ENCODE data around the gene DHRS1.

DHRS1 gene

GRCh38 chr14:24258548-24259265 lies 40.9 kb downstream of the DHRS1 start:
- Mint-ChIP-seq H3K4me3 (no peak overlapping the region), H3K27ac (no peak overlapping the region), H3K36me3 (ENCODE audit: insufficient read depth) (peaks cover 4% of the 10 kb centered on the region), H3K9me3 (no peaks in the 10 kb centered on the region), H3K27me3 (no peaks in the 10 kb centered on the region), H3K4me1 (ENCODE audit: low read depth in 2 of 2) (no peaks in the 10 kb centered on the region)
- DNase-seq (no peak), ATAC-seq (replicated peaks) (no peak)

GRCh38 chr14:24258119-24258518 lies 41.5 kb downstream of the DHRS1 start:
- no peak overlapping the region for H3K27ac Mint-ChIP-seq
- H3K36me3 Mint-ChIP-seq (ENCODE audit: insufficient read depth): peaks cover 4% of the 10 kb centered on the region
- ATAC-seq (replicated peaks) (no peak), DNase-seq (no peak)
- no peaks in the 10 kb centered on the region for H3K27me3 Mint-ChIP-seq
- no peaks in the 10 kb centered on the region for H3K9me3 Mint-ChIP-seq
- H3K4me3 Mint-ChIP-seq: no peak overlapping the region
- H3K4me1 Mint-ChIP-seq (ENCODE audit: low read depth in 2 of 2): no peaks in the 10 kb centered on the region

DNA sequence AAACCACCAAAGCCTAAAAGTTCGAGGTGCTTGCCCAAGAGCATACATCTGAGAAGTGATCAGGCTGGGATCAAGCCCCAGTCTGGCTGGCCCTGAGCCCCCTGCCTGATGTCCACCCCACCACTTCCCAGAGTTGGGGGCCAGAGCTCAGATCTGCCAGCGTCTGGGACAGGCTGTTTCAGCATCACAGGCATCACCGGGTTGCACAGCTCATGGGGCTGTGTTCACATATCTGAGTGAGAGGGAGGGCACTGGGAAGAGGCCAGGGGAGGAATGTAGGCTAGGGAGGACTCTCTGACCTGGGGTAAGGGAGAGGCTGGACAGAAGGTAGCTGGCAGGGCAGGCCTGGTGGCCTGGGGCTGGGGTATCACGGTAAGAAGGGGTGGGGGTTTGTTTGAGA lies 42.6 kb downstream of the DHRS1 start:
- Mint-ChIP-seq H3K27ac (no peak overlapping the region), H3K27me3 (no peaks in the 10 kb centered on the region), H3K9me3 (no peaks in the 10 kb centered on the region), H3K4me1 (ENCODE audit: low read depth in 2 of 2) (no peaks in the 10 kb centered on the region), H3K36me3 (ENCODE audit: insufficient read depth) (no peaks in the 10 kb centered on the region), H3K4me3 (no peak overlapping the region)
- ATAC-seq (replicated peaks): no peak
- no peak for DNase-seq

DNA sequence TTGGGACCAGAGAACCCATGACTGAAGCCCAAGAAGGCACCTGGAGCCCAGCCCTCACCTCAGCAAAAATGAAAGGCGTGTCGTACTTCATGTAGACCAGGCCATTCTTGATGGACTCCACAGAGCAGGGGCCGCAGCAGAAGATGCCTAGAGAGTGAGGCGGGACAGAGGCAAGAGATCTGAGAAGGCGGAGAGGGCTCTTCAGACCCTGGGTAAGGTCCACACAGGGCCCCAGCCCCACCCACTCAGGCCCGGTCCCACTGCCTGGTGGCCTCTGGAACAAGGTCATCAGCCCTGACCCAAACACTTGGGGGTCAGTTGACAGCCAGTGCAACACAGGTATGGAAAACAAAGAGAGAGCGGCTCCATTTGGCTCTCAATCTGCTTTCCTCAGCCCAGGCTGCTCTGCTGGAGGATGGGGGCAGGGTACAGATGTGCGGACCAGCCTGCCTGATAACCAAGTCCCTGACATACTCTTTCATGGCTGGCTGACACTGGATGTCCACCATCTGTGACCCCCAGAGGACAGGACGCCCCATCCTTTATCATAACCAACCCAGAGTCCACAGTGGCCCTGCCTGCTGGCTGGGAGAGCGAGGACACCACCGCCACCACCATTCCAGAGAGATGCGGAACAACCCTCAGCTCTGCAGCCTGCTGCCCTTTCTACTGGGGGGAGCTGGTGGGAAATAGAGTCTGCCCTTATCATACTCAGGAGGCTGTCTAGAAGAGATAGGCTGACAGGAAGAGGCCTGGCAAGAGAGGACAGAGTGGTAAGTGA lies 43.5 kb downstream of the DHRS1 start:
- no peaks in the 10 kb centered on the region for H3K36me3 Mint-ChIP-seq (ENCODE audit: insufficient read depth)
- H3K27me3 Mint-ChIP-seq: no peaks in the 10 kb centered on the region
- H3K27ac Mint-ChIP-seq: no peak overlapping the region
- H3K4me1 Mint-ChIP-seq (ENCODE audit: low read depth in 2 of 2): no peaks in the 10 kb centered on the region
- H3K4me3 Mint-ChIP-seq: no peak overlapping the region
- ATAC-seq (replicated peaks) (no peak), DNase-seq (no peak)
- no peaks in the 10 kb centered on the region for H3K9me3 Mint-ChIP-seq

DNA sequence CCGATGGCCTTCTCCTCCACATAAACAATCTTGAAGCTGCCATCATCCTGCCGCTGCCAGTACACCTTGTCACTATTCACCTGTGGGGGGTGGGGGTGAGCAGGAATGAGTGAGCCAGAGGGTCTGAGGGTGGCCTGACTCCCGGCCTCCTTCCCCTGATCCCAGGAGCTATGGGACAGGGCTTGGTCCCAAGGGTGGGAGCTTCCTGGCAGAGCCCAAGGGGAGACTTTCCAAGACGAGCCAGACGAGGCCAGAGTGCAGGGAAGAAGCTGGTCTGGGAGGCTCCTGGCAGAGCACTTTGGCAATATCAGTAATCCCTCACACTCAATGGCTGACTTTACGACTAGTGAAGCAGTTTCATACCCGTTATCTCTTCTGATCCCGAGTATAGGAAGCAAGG lies 44.1 kb downstream of the DHRS1 start:
- ATAC-seq (replicated peaks): no peak
- Mint-ChIP-seq H3K9me3 (no peaks in the 10 kb centered on the region), H3K4me3 (no peak overlapping the region), H3K27me3 (no peaks in the 10 kb centered on the region), H3K36me3 (ENCODE audit: insufficient read depth) (peaks cover 3% of the 10 kb centered on the region), H3K4me1 (ENCODE audit: low read depth in 2 of 2) (no peaks in the 10 kb centered on the region), H3K27ac (no peak overlapping the region)
- no peak for DNase-seq

DNA sequence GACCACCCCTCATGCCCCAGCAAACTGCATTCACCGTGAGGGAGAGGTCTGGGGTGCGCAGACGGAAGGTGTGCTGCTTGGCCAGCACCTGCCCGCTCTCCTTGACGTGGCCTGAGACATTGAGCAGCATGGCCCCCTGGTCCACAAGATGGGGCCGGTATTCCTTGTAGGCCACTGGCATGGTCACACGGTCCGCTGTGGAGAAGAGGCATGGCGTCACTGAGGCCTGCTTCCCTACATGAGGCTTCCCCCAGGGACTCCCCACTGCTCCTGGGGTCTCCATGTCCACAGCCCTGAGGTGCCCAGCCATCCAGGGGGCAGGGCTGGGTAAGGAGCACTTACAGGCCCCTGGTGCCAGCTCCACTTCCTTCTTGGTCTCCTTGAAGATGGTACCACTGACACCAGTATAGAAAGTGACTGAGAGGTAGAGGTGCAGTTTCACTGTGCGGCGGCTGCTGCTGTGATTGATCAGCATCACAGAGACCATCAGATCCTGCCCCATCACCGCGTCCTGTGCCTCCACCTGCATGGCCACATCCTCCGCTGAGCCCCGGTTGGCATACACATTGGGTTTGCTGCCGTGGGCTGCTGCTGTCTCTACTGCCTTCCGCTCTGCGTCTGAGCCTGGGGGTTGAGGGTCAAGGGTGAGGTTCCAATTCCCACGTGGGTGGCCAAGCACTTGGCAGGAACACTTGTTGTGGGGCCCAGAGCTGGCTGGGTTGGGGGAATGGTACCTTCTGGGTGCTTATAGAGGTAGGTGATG lies 44.8 kb downstream of the DHRS1 start:
- Mint-ChIP-seq H3K27me3 (no peaks in the 10 kb centered on the region), H3K27ac (no peak overlapping the region), H3K36me3 (ENCODE audit: insufficient read depth) (peaks cover 3% of the 10 kb centered on the region), H3K9me3 (no peaks in the 10 kb centered on the region), H3K4me1 (ENCODE audit: low read depth in 2 of 2) (peaks cover 0 to 4% of the 10 kb centered on the region in 2 donors), H3K4me3 (no peak overlapping the region)
- ATAC-seq (replicated peaks) (no peak), DNase-seq (no peak)

DNA sequence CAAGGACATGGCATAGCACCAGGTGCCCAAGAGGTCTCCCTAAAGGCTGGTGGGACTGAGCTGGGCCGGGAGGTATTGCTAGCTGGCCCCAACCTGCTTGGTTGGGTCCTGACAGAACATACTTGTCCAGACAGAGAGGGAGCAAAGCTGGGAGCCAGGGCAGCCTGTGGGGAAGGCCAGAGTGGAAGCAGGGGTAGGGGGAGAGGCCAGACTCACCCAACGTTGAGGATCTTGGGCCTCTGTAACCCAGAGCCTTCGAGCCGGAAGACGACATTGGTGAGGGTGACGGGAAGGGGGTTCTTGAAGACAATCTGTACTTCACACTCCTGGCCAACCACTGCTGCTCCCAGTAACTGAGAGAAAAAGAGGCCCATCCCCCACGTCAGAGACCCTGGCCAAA lies 45.6 kb downstream of the DHRS1 start:
- Mint-ChIP-seq H3K27ac (no peak overlapping the region), H3K4me1 (ENCODE audit: low read depth in 2 of 2) (peaks cover 0 to 4% of the 10 kb centered on the region in 2 donors), H3K27me3 (no peaks in the 10 kb centered on the region), H3K36me3 (ENCODE audit: insufficient read depth) (peaks cover 3% of the 10 kb centered on the region), H3K4me3 (no peak overlapping the region), H3K9me3 (no peaks in the 10 kb centered on the region)
- DNase-seq: no peak
- ATAC-seq (replicated peaks): no peak

GRCh38 chr14:24252289-24253124 lies 47.1 kb downstream of the DHRS1 start:
- H3K9me3 Mint-ChIP-seq: no peaks in the 10 kb centered on the region
- H3K27ac Mint-ChIP-seq: no peak overlapping the region
- peaks cover 6 to 11% of the 10 kb centered on the region in 2 donors for H3K4me1 Mint-ChIP-seq (ENCODE audit: low read depth in 2 of 2)
- H3K27me3 Mint-ChIP-seq: no peaks in the 10 kb centered on the region
- H3K36me3 Mint-ChIP-seq (ENCODE audit: insufficient read depth): peaks cover 3% of the 10 kb centered on the region
- DNase-seq (no peak), ATAC-seq (replicated peaks) (no peak)
- H3K4me3 Mint-ChIP-seq: no peak overlapping the region

GRCh38 chr14:24251880-24252288 lies 47.7 kb downstream of the DHRS1 start:
- ATAC-seq (replicated peaks): no peak
- H3K27ac Mint-ChIP-seq: peak overlapping the region in 1 of 2 donors; percentile 9

GRCh38 chr14:24250354-24250753 lies 49.2 kb downstream of the DHRS1 start:
- DNase-seq (no peak), ATAC-seq (replicated peaks) (no peak)
- no peaks in the 10 kb centered on the region for H3K27me3 Mint-ChIP-seq
- peak overlapping the region in 1 of 2 donors; percentile 3 for H3K4me3 Mint-ChIP-seq
- peaks cover 3% of the 10 kb centered on the region for H3K36me3 Mint-ChIP-seq (ENCODE audit: insufficient read depth)
- no peaks in the 10 kb centered on the region for H3K9me3 Mint-ChIP-seq
- peak overlapping the region; percentile 21 to 68 for H3K27ac Mint-ChIP-seq
- peaks cover 11 to 17% of the 10 kb centered on the region in 2 donors for H3K4me1 Mint-ChIP-seq (ENCODE audit: low read depth in 2 of 2)

More at GRCh38 chr14:24251880-24252288, 47.7 kb downstream of the DHRS1 start:
- H3K9me3 Mint-ChIP-seq: no peaks in the 10 kb centered on the region
- H3K4me3 Mint-ChIP-seq: no peak overlapping the region
- H3K36me3 Mint-ChIP-seq (ENCODE audit: insufficient read depth): peaks cover 3% of the 10 kb centered on the region
- no peaks in the 10 kb centered on the region for H3K27me3 Mint-ChIP-seq
- DNase-seq: no peak
- H3K4me1 Mint-ChIP-seq (ENCODE audit: low read depth in 2 of 2): peaks cover 10 to 15% of the 10 kb centered on the region in 2 donors

- H3K27me3 Mint-ChIP-seq: no peaks in the 10 kb centered on the region
- H3K4me1 Mint-ChIP-seq (ENCODE audit: low read depth in 2 of 2): peaks cover 14 to 21% of the 10 kb centered on the region in 2 donors
- no peak overlapping the region for H3K4me3 Mint-ChIP-seq
- no peaks in the 10 kb centered on the region for H3K9me3 Mint-ChIP-seq
- H3K27ac Mint-ChIP-seq: peak overlapping the region; percentile 25 to 39
- no peak for ATAC-seq (replicated peaks)
- H3K36me3 Mint-ChIP-seq (ENCODE audit: insufficient read depth): peaks cover 3% of the 10 kb centered on the region
- DNase-seq: no peak
Measured at GRCh38 chr14:24249230-24250021, 50.2 kb downstream of the DHRS1 start.

GRCh38 chr14:24247422-24247821 lies 52.2 kb downstream of the DHRS1 start:
- ATAC-seq (replicated peaks) (no peak), DNase-seq (no peak)
- Mint-ChIP-seq H3K36me3 (ENCODE audit: insufficient read depth) (peaks cover 9% of the 10 kb centered on the region), H3K27me3 (no peaks in the 10 kb centered on the region), H3K4me3 (peak overlapping the region; percentile 54 to 66), H3K4me1 (ENCODE audit: low read depth in 2 of 2) (peaks cover 24 to 31% of the 10 kb centered on the region in 2 donors), H3K27ac (peak overlapping the region; percentile 84 to 93), H3K9me3 (no peaks in the 10 kb centered on the region)
